Gastroesophageal sphincter (tissue), 4 donors: Measurements from ENCODE around the gene COL12A1. TPM values are rescaled to one million over a fixed set of nuclear protein-coding genes. Genes with fewer than 3 reads are reported as not detected.
A peak's percentile ranks its signal among the peaks of the same experiment; 100 is the strongest.

Experiments used
- ATAC-seq: fragments of 150-250 bp; one replicate; pipeline ENCODE4 v1.9.1; 2016; ENCODE audit warnings: mild to moderate bottlenecking, moderate library complexity
- H3K27ac ChIP-seq, 4 donors: fragments of 200-600 bp; sonication (generic) in 3 of 4; 1 replicate in 3 of 4; 2 replicates in 1 of 4; pipeline ENCODE4 v1.5.1; 2016 to 2019
- H3K27me3 ChIP-seq: fragments of 200-600 bp; sonication (generic); one replicate; pipeline ENCODE4 v1.5.1; 2019
- H3K36me3 ChIP-seq, 2 donors: fragments of 200-600 bp; sonication (generic); one replicate each; pipeline ENCODE4 v1.5.1; 2019; ENCODE audit warnings: control low read depth in 1 of 2
- H3K4me1 ChIP-seq, 3 donors: fragments of 200-600 bp; sonication (generic); 1 replicate in 2 of 3; 2 replicates in 1 of 3; pipeline ENCODE4 v1.5.1; 2016 to 2019; ENCODE audit warnings: control low read depth in 2 of 3
- H3K4me3 ChIP-seq, 2 donors: fragments of 200-600 bp; sonication (generic); one replicate each; pipeline ENCODE4 v1.5.1; 2019; ENCODE audit warnings: mild to moderate bottlenecking in 1 of 2, moderate library complexity in 1 of 2
- H3K9me3 ChIP-seq, 3 donors: fragments of 200-600 bp; sonication (generic); one replicate each; pipeline ENCODE4 v1.5.1; 2017 to 2019; ENCODE audit warnings: control low read depth in 2 of 3
- CTCF ChIP-seq, 4 experiments: fragments of 200-600 bp in 2 of 4; fragments of 450-650 bp in 2 of 4; sonication (generic) in 1 of 4; IDR thresholded peaks; one replicate each; pipeline ENCODE4 v1.5.1; 2017 to 2019; ENCODE audit warnings: antibody characterized with exemption in 4 of 4, mild to moderate bottlenecking in 2 of 4, moderate library complexity in 2 of 4
- EP300 ChIP-seq: sonication (generic); formaldehyde crosslinking; IDR thresholded peaks from one replicate; pipeline ENCODE4 v1.6.1; 2017; ENCODE audit warnings: antibody characterized with exemption, mild to moderate bottlenecking
- POLR2A ChIP-seq, 2 donors: fragments of 450-650 bp; IDR thresholded peaks; one replicate each; pipeline ENCODE4 v1.6.1; 2017; ENCODE audit warnings: antibody characterized with exemption in 2 of 2, mild to moderate bottlenecking in 2 of 2, moderate library complexity in 1 of 2
- POLR2AphosphoS5 ChIP-seq: sonication (generic); formaldehyde crosslinking; IDR thresholded peaks from one replicate; pipeline ENCODE4 v1.6.1; 2017; ENCODE audit warnings: antibody characterized with exemption
- WGBS, 2 donors: methylation state at CpG; one replicate each; pipeline ENCODE4 v1.1.5; 2018; ENCODE audit warnings: low coverage in 1 of 2; 5-methylcytosine and 5-hydroxymethylcytosine counted together
- total RNA-seq, 4 donors: library from RNA; depleted of rRNA; stranded (reverse); fragments of >200 nt; gene quantifications; one replicate each; pipeline ENCODE4 v1.1.0, GENCODE V29; 2016

COL12A1 gene
- total RNA-seq, 4 donors from 2014 or later = 101 to 560 (median 237) TPM

GRCh38 chr6:75209184-75209723, 3.4 kb upstream of the COL12A1 start:
- TF ChIP-seq CTCF (IDR thresholded peaks at IDR 0.05) = no peak
- TF ChIP-seq POLR2A (IDR thresholded peaks at IDR 0.05) = no peak
- no peak for TF ChIP-seq EP300
- no peak for TF ChIP-seq POLR2AphosphoS5
- H3K9me3 ChIP-seq = no peaks in the 10 kb centered on the region
- no peak overlapping the region for H3K27ac ChIP-seq
- peaks cover 16% of the 10 kb centered on the region for H3K27me3 ChIP-seq
- 0 to 28% methylated on average over 3 to 7 of the region's 7 CpGs for WGBS, 2 donors
- no peaks in the 10 kb centered on the region for H3K36me3 ChIP-seq
- no peak overlapping the region for H3K4me3 ChIP-seq
- peaks cover 0 to 55% (median 8%) of the 10 kb centered on the region in 3 donors for H3K4me1 ChIP-seq
- ATAC-seq = no peak

GRCh38 chr6:75208298-75209183, 2.7 kb upstream of the COL12A1 start:
- TF ChIP-seq EP300 (no peak), CTCF (IDR thresholded peaks at IDR 0.05) (peak; percentile 84 to 90 (median 86)), POLR2A (IDR thresholded peaks at IDR 0.05) (no peak), POLR2AphosphoS5 (no peak)
- Histone ChIP-seq H3K27ac (peak overlapping the region in 3 of 4 donors; percentile 65 to 96 (median 74)), H3K9me3 (no peaks in the 10 kb centered on the region), H3K4me1 (peaks cover 0 to 62% (median 8%) of the 10 kb centered on the region in 3 donors), H3K4me3 (peak overlapping the region in 1 of 2 donors; percentile 33), H3K36me3 (no peaks in the 10 kb centered on the region), H3K27me3 (peaks cover 16% of the 10 kb centered on the region)
- peak; percentile 50 for ATAC-seq
- 10 to 17% methylated on average over 14 to 24 of the region's 33 CpGs for WGBS, 2 donors

- TF ChIP-seq POLR2AphosphoS5 = no peak
- no peak for TF ChIP-seq POLR2A (IDR thresholded peaks at IDR 0.05)
- TF ChIP-seq CTCF (IDR thresholded peaks at IDR 0.05) = no peak
- no peak for TF ChIP-seq EP300
- no peaks in the 10 kb centered on the region for H3K9me3 ChIP-seq
- 8 to 37% methylated on average over 16 to 19 of the region's 35 CpGs for WGBS, 2 donors
- peaks cover 16% of the 10 kb centered on the region for H3K27me3 ChIP-seq
- peak overlapping the region; percentile 79 to 96 (median 94) for H3K27ac ChIP-seq
- H3K4me3 ChIP-seq = peak overlapping the region; percentile 78 to 87
- no peak for ATAC-seq
- H3K36me3 ChIP-seq = no peaks in the 10 kb centered on the region
- peaks cover 0 to 80% (median 8%) of the 10 kb centered on the region in 3 donors for H3K4me1 ChIP-seq
Observed at GRCh38 chr6:75206576-75207342, 906 bp upstream of the COL12A1 start.

- TF ChIP-seq EP300 (no peak), POLR2A (IDR thresholded peaks at IDR 0.05) (peak; percentile 44 to 45), POLR2AphosphoS5 (peak; percentile 21), CTCF (IDR thresholded peaks at IDR 0.05) (no peak)
- Histone ChIP-seq H3K27me3 (peaks cover 16% of the 10 kb centered on the region), H3K36me3 (no peaks in the 10 kb centered on the region), H3K27ac (peak overlapping the region; percentile 79 to 96 (median 94)), H3K4me1 (peaks cover 0 to 89% (median 10%) of the 10 kb centered on the region in 3 donors), H3K4me3 (peak overlapping the region; percentile 78 to 87), H3K9me3 (no peaks in the 10 kb centered on the region)
- WGBS, 2 donors = 0% methylated on average over 3 to 16 of the region's 47 CpGs
- peak; percentile 50 for ATAC-seq
Observed at GRCh38 chr6:75204959-75205775, 686 bp downstream of the COL12A1 start.
